Keratinocyte (primary cell): Measurements from ENCODE around the gene EFCAB12. TPM values are rescaled to one million over a fixed set of nuclear protein-coding genes. Genes with fewer than 3 reads are reported as not detected.

Experiments used
- DNase-seq: peaks from one replicate; pipeline ENCODE4 v3.0.0-alpha.2; 2011; ENCODE audit warnings: low read depth, missing footprints, low spot score
- FAIRE-seq: peaks from 2 replicates; lab custom pipeline; 2011; peaks lifted over from hg19 to GRCh38; lab: Jason Lieb, UNC
- H2AFZ ChIP-seq: 2 replicates; pipeline ENCODE4 v1.6.0; 2012; ENCODE audit warnings: low read length, control low read depth, inconsistent platforms; ENCODE audit not compliant: control insufficient read depth
- H3K27ac ChIP-seq: 2 replicates; pipeline ENCODE4 v1.5.1; 2011; ENCODE audit warnings: low read length; ENCODE audit not compliant: control insufficient read depth, insufficient read depth
- H3K27me3 ChIP-seq: 3 replicates; pipeline ENCODE4 v1.6.0; 2011; ENCODE audit warnings: low read length; ENCODE audit not compliant: control insufficient read depth, insufficient read depth; ENCODE audit errors: extremely low read depth
- H3K36me3 ChIP-seq, 2 experiments: 2 replicates in 1 of 2; 3 replicates in 1 of 2; pipeline ENCODE4 v1.5.1; 2011; ENCODE audit warnings: low read length in 2 of 2, mild to moderate bottlenecking in 1 of 2; ENCODE audit not compliant: control insufficient read depth in 2 of 2, insufficient read depth in 2 of 2; ENCODE audit errors: extremely low read depth in 1 of 2
- H3K4me1 ChIP-seq: 3 replicates; pipeline ENCODE4 v1.5.1; 2011; ENCODE audit warnings: low read length; ENCODE audit not compliant: control insufficient read depth, insufficient read depth; ENCODE audit errors: extremely low read depth
- H3K4me2 ChIP-seq: 3 replicates; pipeline ENCODE4 v1.6.0; 2011; ENCODE audit warnings: low read depth, low read length; ENCODE audit not compliant: control insufficient read depth, insufficient read depth; ENCODE audit errors: extremely low read depth
- H3K4me3 ChIP-seq, 3 experiments: fragments of 200-600 bp in 1 of 3; sonication (generic) in 1 of 3; 2 replicates in 2 of 3; 3 replicates in 1 of 3; pipeline ENCODE4 v1.5.1; 2011 to 2016; ENCODE audit warnings: low read length in 3 of 3, mild to moderate bottlenecking in 3 of 3, control low read depth in 2 of 3, inconsistent platforms in 1 of 3, low read depth in 1 of 3, mixed read lengths in 1 of 3, mixed run types in 1 of 3, moderate library complexity in 1 of 3; ENCODE audit not compliant: control insufficient read depth in 2 of 3, insufficient read depth in 2 of 3; ENCODE audit errors: extremely low read depth in 1 of 3
- H3K79me2 ChIP-seq: 2 replicates; pipeline ENCODE4 v1.6.0; 2012; ENCODE audit warnings: low read length; ENCODE audit not compliant: control insufficient read depth, insufficient read depth
- H3K9ac ChIP-seq: 3 replicates; pipeline ENCODE4 v1.6.0; 2011; ENCODE audit warnings: low read length; ENCODE audit not compliant: control insufficient read depth, insufficient read depth; ENCODE audit errors: extremely low read depth
- H3K9me1 ChIP-seq: 3 replicates; pipeline ENCODE4 v1.6.0; 2011; ENCODE audit warnings: low read length; ENCODE audit not compliant: control insufficient read depth, insufficient read depth; ENCODE audit errors: extremely low read depth
- H3K9me3 ChIP-seq: 2 replicates; pipeline ENCODE4 v1.5.1; 2012; ENCODE audit warnings: low read depth, low read length; ENCODE audit not compliant: control insufficient read depth
- H4K20me1 ChIP-seq: 3 replicates; pipeline ENCODE4 v1.6.0; 2011; ENCODE audit warnings: low read length; ENCODE audit not compliant: control insufficient read depth, insufficient read depth; ENCODE audit errors: extremely low read depth
- CTCF ChIP-seq, 3 experiments: IDR thresholded peaks in 1 of 3; conservative IDR thresholded peaks in 1 of 3; optimal IDR thresholded peaks in 1 of 3; 2 replicates in 2 of 3; 3 replicates in 1 of 3; pipeline versions ENCODE3 to v1.5.1; 2011; ENCODE audit warnings: low read length in 3 of 3, mild to moderate bottlenecking in 3 of 3, moderate library complexity in 2 of 3, control low read depth in 1 of 3, inconsistent platforms in 1 of 3; ENCODE audit not compliant: insufficient read depth in 2 of 3; ENCODE audit errors: extremely low read depth in 1 of 3
- EZH2 ChIP-seq: IDR thresholded peaks from one replicate; pipeline ENCODE4 v1.6.1; 2012; ENCODE audit warnings: inconsistent platforms, mild to moderate bottlenecking, low read length, moderate library complexity
- dilution Hi-C: fragments of 300-500 bp; cut with MboI; formaldehyde crosslinking; loops from one replicate; pipeline ENCODE4 v1.7.0; 2020; ENCODE audit warnings: low sequenced_read_pairs; ENCODE audit not compliant: extremely low pct_ligation_motif_present
- polyA plus RNA-seq, 5 experiments: library from polyadenylated mRNA; depleted of rRNA in 3 of 5; stranded (reverse) in 3 of 5; stranded (forward) in 1 of 5; unstranded in 1 of 5; fragments of >200 nt; gene quantifications; 1 replicate in 1 of 5; 2 replicates in 3 of 5; 3 replicates in 1 of 5; pipeline versions ENCODE4 v1.2.1 to v1.2.3, GENCODE V29; 2011 to 2012; ENCODE audit warnings: missing spikeins in 2 of 5, low read depth in 1 of 5, low replicate concordance in 1 of 5

The EFCAB12 gene
- polyA plus RNA-seq, 1 donor (not counting 4 experiments of a cell fraction or from before 2014, with no cell fraction given) = 0.34 TPM

GRCh38 chr3:129428007-129428375 is 445 bp downstream of the EFCAB12 start:
- no peaks in the 10 kb centered on the region for H3K27me3 ChIP-seq
- peak overlapping the region; percentile 34 to 86 (median 70) for H3K4me3 ChIP-seq
- no peaks in the 10 kb centered on the region for H3K9me1 ChIP-seq
- H3K36me3 ChIP-seq = peaks cover 7 to 14% of the 10 kb centered on the region in 2 experiments
- TF ChIP-seq CTCF (optimal IDR thresholded peaks at IDR 0.05 in 1 of 3, IDR thresholded peaks at IDR 0.05 in 1 of 3, conservative IDR thresholded peaks at IDR 0.05 in 1 of 3; ENCODE audit: extremely low read depth in 1 of 3, insufficient read depth in 2 of 3, low read length in 3 of 3) = no peak
- TF ChIP-seq EZH2 = no peak
- no peak for FAIRE-seq
- H3K9me3 ChIP-seq = no peaks in the 10 kb centered on the region
- H4K20me1 ChIP-seq = no peaks in the 10 kb centered on the region
- H2AFZ ChIP-seq = peak overlapping the region; percentile 93
- H3K79me2 ChIP-seq = no peaks in the 10 kb centered on the region
- no peak for DNase-seq
- peak overlapping the region; percentile 100 for H3K4me2 ChIP-seq
- peaks cover 36% of the 10 kb centered on the region for H3K4me1 ChIP-seq
- dilution Hi-C loops = no loop called here
- H3K27ac ChIP-seq = no peak overlapping the region
- H3K9ac ChIP-seq = peak overlapping the region; percentile 64

GRCh38 chr3:129425619-129426018 is 2.8 kb downstream of the EFCAB12 start:
- DNase-seq (no peak), FAIRE-seq (no peak)
- no peaks in the 10 kb centered on the region for H3K79me2 ChIP-seq
- no peak overlapping the region for H2AFZ ChIP-seq
- no peaks in the 10 kb centered on the region for H4K20me1 ChIP-seq
- H3K27me3 ChIP-seq = no peaks in the 10 kb centered on the region
- H3K9ac ChIP-seq = no peak overlapping the region
- H3K36me3 ChIP-seq = no peaks in the 10 kb centered on the region
- H3K4me3 ChIP-seq = no peak overlapping the region
- no peak overlapping the region for H3K27ac ChIP-seq
- H3K4me1 ChIP-seq = peaks cover 36% of the 10 kb centered on the region
- dilution Hi-C loops = no loop called here
- H3K9me3 ChIP-seq = no peaks in the 10 kb centered on the region
- H3K9me1 ChIP-seq = no peaks in the 10 kb centered on the region
- TF ChIP-seq CTCF (optimal IDR thresholded peaks at IDR 0.05 in 1 of 3, IDR thresholded peaks at IDR 0.05 in 1 of 3, conservative IDR thresholded peaks at IDR 0.05 in 1 of 3; ENCODE audit: extremely low read depth in 1 of 3, insufficient read depth in 2 of 3, low read length in 3 of 3) (no peak), EZH2 (no peak)
- no peak overlapping the region for H3K4me2 ChIP-seq
